DND-41 (cell line): ENCODE data around the gene FMN1.

Experiments used
- CTCF ChIP-seq: IDR thresholded peaks from 2 replicates; pipeline ENCODE4 v1.5.1; 2012; ENCODE audit warnings: borderline replicate concordance, low read length, moderate library complexity, mild to moderate bottlenecking; ENCODE audit not compliant: poor library complexity, severe bottlenecking; ENCODE audit errors: extremely low read depth
- EZH2 ChIP-seq: IDR thresholded peaks from 3 replicates; pipeline ENCODE4 v1.6.1; 2012; ENCODE audit warnings: borderline replicate concordance, low read depth, mild to moderate bottlenecking, moderate library complexity, low read length, inconsistent platforms; ENCODE audit not compliant: severe bottlenecking

- TF ChIP-seq CTCF = no peak
- TF ChIP-seq EZH2 = no peak
Measured at GRCh38 chr15:32893421-32893820, 301.1 kb downstream of the FMN1 start.
